ENCODE results near the gene GRK5.

- TF ChIP-seq EZH2phosphoT487 (IDR thresholded peaks at IDR 0.05; ENCODE audit: borderline replicate concordance, low read length) (no peak), CTCF (conservative IDR thresholded peaks at IDR 0.05; ENCODE audit: low read depth, low read length) (no peak), EZH2 (IDR thresholded peaks at IDR 0.05; ENCODE audit: low read length, unreplicated experiment) (no peak)
Observed at GRCh38 chr10:119438717-119439116, 231.3 kb downstream of the GRK5 start.
